H1 (cell line): ENCODE results near the gene FRA10AC1. TPM values are rescaled to one million over a fixed set of nuclear protein-coding genes. Genes with fewer than 3 reads are reported as not detected.

Source experiments
- CTCF ChIA-PET: fragments of 300-600 bp; sonication (Branson Sonifier 250); formaldehyde crosslinking; loops from one replicate; lab custom pipeline; 2021; ENCODE audit not compliant: partially characterized antibody; lab: Charles Lee
- POLR2A ChIA-PET: fragments of 300-600 bp; sonication (Branson Sonifier 250); formaldehyde crosslinking; loops from one replicate; lab custom pipeline; 2021; ENCODE audit warnings: inconsistent platforms; ENCODE audit not compliant: partially characterized antibody; lab: Charles Lee
- DNase-seq, 2 experiments: peaks; one replicate each; pipeline versions ENCODE4 v3.0.0 to v3.0.0-alpha.2; 2010 to 2022; ENCODE audit warnings: low spot score in 2 of 2, low read depth in 1 of 2, mixed read lengths in 1 of 2
- FAIRE-seq: peaks from 2 replicates; lab custom pipeline; 2011; peaks lifted over from hg19 to GRCh38; lab: Jason Lieb, UNC
- H2AFZ ChIP-seq: 2 replicates; pipeline ENCODE4 v1.8.1; 2012; ENCODE audit warnings: low read length, inconsistent platforms
- H2AK5ac ChIP-seq: 2 replicates; pipeline ENCODE4 v1.6.1; 2013; ENCODE audit warnings: low read depth, low read length
- H2BK120ac ChIP-seq: replicated peaks from 2 replicates; pipeline ENCODE3; 2013; ENCODE audit warnings: low read depth, low read length, inconsistent platforms
- H2BK12ac ChIP-seq: 2 replicates; pipeline ENCODE4 v1.6.1; 2013; ENCODE audit warnings: low read depth, low read length
- H2BK15ac ChIP-seq: 2 replicates; pipeline ENCODE4 v1.6.1; 2013; ENCODE audit warnings: low read length
- H2BK20ac ChIP-seq: 2 replicates; pipeline ENCODE4 v1.6.1; 2013; ENCODE audit warnings: low read length
- H2BK5ac ChIP-seq: 2 replicates; pipeline ENCODE4 v1.6.1; 2013; ENCODE audit warnings: low read depth, low read length
- H3K14ac ChIP-seq: 2 replicates; pipeline ENCODE4 v1.6.1; 2013; ENCODE audit warnings: inconsistent platforms; ENCODE audit not compliant: insufficient read length
- H3K18ac ChIP-seq: 2 replicates; pipeline ENCODE4 v1.6.1; 2013; ENCODE audit warnings: low read length; ENCODE audit errors: extremely low read depth
- H3K23ac ChIP-seq: 2 replicates; pipeline ENCODE4 v1.6.1; 2013; ENCODE audit warnings: inconsistent platforms; ENCODE audit not compliant: insufficient read length
- H3K23me2 ChIP-seq: 2 replicates; pipeline ENCODE4 v1.6.1; 2013; ENCODE audit warnings: low read depth, low read length
- H3K27ac ChIP-seq: 2 replicates; pipeline ENCODE4 v1.6.1; 2011; ENCODE audit warnings: low read depth, low read length, inconsistent platforms
- H3K27me3 ChIP-seq, 4 experiments: replicated peaks in 1 of 4; 1 replicate in 1 of 4; 2 replicates in 3 of 4; pipeline versions ENCODE4 v1.6.1 to v1.8.1; 2011 to 2013; ENCODE audit warnings: low read length in 3 of 4, mild to moderate bottlenecking in 3 of 4, inconsistent platforms in 2 of 4, mixed read lengths in 2 of 4, moderate library complexity in 1 of 4; ENCODE audit not compliant: control insufficient read depth in 3 of 4, insufficient read depth in 3 of 4; ENCODE audit errors: extremely low read depth in 1 of 4
- H3K36me3 ChIP-seq, 4 experiments: 2 replicates each; pipeline versions ENCODE4 v1.6.1 to v1.8.1; 2011 to 2013; ENCODE audit warnings: mild to moderate bottlenecking in 4 of 4, low read length in 3 of 4, moderate library complexity in 2 of 4, control low read depth in 1 of 4, inconsistent platforms in 1 of 4; ENCODE audit not compliant: insufficient read depth in 4 of 4, control insufficient read depth in 2 of 4
- H3K4ac ChIP-seq: replicated peaks from 2 replicates; pipeline ENCODE3; 2013; ENCODE audit warnings: low read length, low read depth, mixed read lengths, inconsistent platforms; ENCODE audit not compliant: insufficient read length
- H3K4me1 ChIP-seq, 4 experiments: replicated peaks in 1 of 4; 1 replicate in 1 of 4; 2 replicates in 3 of 4; pipeline versions ENCODE4 v1.6.1 to v1.8.1; 2011 to 2013; ENCODE audit warnings: low read length in 3 of 4, inconsistent platforms in 2 of 4, mixed read lengths in 1 of 4; ENCODE audit not compliant: insufficient read depth in 4 of 4, control insufficient read depth in 3 of 4
- H3K4me2 ChIP-seq, 2 experiments: 2 replicates each; pipeline versions ENCODE4 v1.6.1 to v1.8.1; 2011 to 2013; ENCODE audit warnings: low read depth in 2 of 2, low read length in 2 of 2, control low read depth in 1 of 2, inconsistent platforms in 1 of 2, mild to moderate bottlenecking in 1 of 2; ENCODE audit not compliant: insufficient read depth in 1 of 2
- H3K4me3 ChIP-seq, 4 experiments: fragments of 200-600, 300-600 bp in 1 of 4; sonication (generic), shearing (Covaris generic), sonication (Bioruptor Twin) in 1 of 4; 2 replicates each; pipeline versions ENCODE4 v1.5.1 to v1.8.1; 2011 to 2016; ENCODE audit warnings: low read length in 4 of 4, low read depth in 3 of 4, control low read depth in 2 of 4, inconsistent platforms in 2 of 4, mild to moderate bottlenecking in 2 of 4, mixed read lengths in 1 of 4, moderate library complexity in 1 of 4; ENCODE audit not compliant: insufficient read depth in 2 of 4; ENCODE audit errors: extremely low read depth in 1 of 4
- H3K56ac ChIP-seq: replicated peaks from 2 replicates; pipeline ENCODE3; 2013; ENCODE audit warnings: low read depth, mild to moderate bottlenecking, mixed read lengths, low read length, inconsistent platforms; ENCODE audit not compliant: insufficient read length
- H3K79me1 ChIP-seq: 2 replicates; pipeline ENCODE4 v1.6.1; 2013; ENCODE audit warnings: low read depth, low read length, control low read depth
- H3K79me2 ChIP-seq, 2 experiments: 2 replicates each; pipeline versions ENCODE4 v1.6.1 to v1.8.1; 2012 to 2013; ENCODE audit warnings: low read length in 2 of 2, mild to moderate bottlenecking in 2 of 2, inconsistent platforms in 1 of 2; ENCODE audit not compliant: insufficient read depth in 2 of 2, control insufficient read depth in 1 of 2
- H3K9ac ChIP-seq, 4 experiments: replicated peaks in 1 of 4; 1 replicate in 1 of 4; 2 replicates in 3 of 4; pipeline versions ENCODE4 v1.6.1 to v1.8.1; 2011 to 2013; ENCODE audit warnings: low read depth in 3 of 4, low read length in 3 of 4, control low read depth in 2 of 4, mild to moderate bottlenecking in 2 of 4, moderate library complexity in 2 of 4, inconsistent platforms in 1 of 4; ENCODE audit errors: extremely low read depth in 1 of 4
- H3K9me3 ChIP-seq, 2 experiments: 2 replicates each; pipeline versions ENCODE4 v1.6.1 to v1.8.1; 2012 to 2013; ENCODE audit warnings: mild to moderate bottlenecking in 2 of 2, moderate library complexity in 2 of 2, control low read depth in 1 of 2, inconsistent platforms in 1 of 2, low read depth in 1 of 2, low read length in 1 of 2, mixed read lengths in 1 of 2; ENCODE audit not compliant: insufficient read depth in 2 of 2
- H4K20me1 ChIP-seq, 2 experiments: replicated peaks in 1 of 2; 2 replicates each; pipeline versions ENCODE3 to v1.8.1; 2011 to 2013; ENCODE audit warnings: inconsistent platforms in 2 of 2, low read length in 2 of 2, mild to moderate bottlenecking in 1 of 2; ENCODE audit not compliant: insufficient read depth in 2 of 2, control insufficient read depth in 1 of 2
- H4K5ac ChIP-seq: 2 replicates; pipeline ENCODE4 v1.6.1; 2013; ENCODE audit warnings: low read length, low read depth, mixed read lengths, inconsistent platforms; ENCODE audit not compliant: insufficient read length
- H4K8ac ChIP-seq: 2 replicates; pipeline ENCODE4 v1.8.0; 2013; ENCODE audit warnings: mild to moderate bottlenecking, moderate library complexity, low read length, inconsistent platforms; ENCODE audit not compliant: insufficient read depth; ENCODE audit errors: extremely low read depth
- H4K91ac ChIP-seq: replicated peaks from 2 replicates; pipeline ENCODE3; 2013; ENCODE audit warnings: low read length, mixed read lengths, inconsistent platforms; ENCODE audit not compliant: insufficient read length
- BACH1 ChIP-seq: IDR thresholded peaks from 2 replicates; pipeline ENCODE4 v1.6.1; 2012; ENCODE audit warnings: low read length, improper control_type of control experiment
- CBX5 ChIP-seq: fragments of 300-800, 300-1000 bp; sonication (generic); IDR thresholded peaks from 2 replicates; pipeline ENCODE4 v1.7.1; 2016; ENCODE audit warnings: antibody characterized with exemption, low read length, low read depth
- CBX8 ChIP-seq: fragments of 300-800, 300-1000 bp; sonication (generic); IDR thresholded peaks from 2 replicates; pipeline ENCODE4 v1.7.1; 2016; ENCODE audit warnings: low read depth, low read length, borderline replicate concordance
- CHD2 ChIP-seq: IDR thresholded peaks from 2 replicates; pipeline ENCODE4 v1.6.1; 2012; ENCODE audit warnings: low read length, improper control_type of control experiment
- CTCF ChIP-seq, 3 experiments: IDR thresholded peaks; 1 replicate in 2 of 3; 2 replicates in 1 of 3; pipeline versions ENCODE4 v1.5.1 to v1.6.1; 2011; ENCODE audit warnings: low read length in 3 of 3, mild to moderate bottlenecking in 3 of 3, inconsistent platforms in 2 of 3, low read depth in 1 of 3, moderate library complexity in 1 of 3; ENCODE audit not compliant: insufficient read depth in 1 of 3; ENCODE audit errors: control extremely low read depth in 1 of 3
- EGR1 ChIP-seq: IDR thresholded peaks from 2 replicates; pipeline ENCODE4 v1.6.1; 2011; ENCODE audit warnings: low read depth, low read length, borderline replicate concordance
- HDAC6 ChIP-seq: IDR thresholded peaks from one replicate; pipeline ENCODE4 v1.7.1; 2012; ENCODE audit warnings: low read depth, mild to moderate bottlenecking, inconsistent platforms, low read length, moderate library complexity
- KDM1A ChIP-seq: fragments of 200-600, 300-600 bp; sonication (generic); IDR thresholded peaks from 2 replicates; pipeline ENCODE4 v1.7.1; 2016; ENCODE audit warnings: mild to moderate bottlenecking, low read length, borderline replicate concordance
- POLR2A ChIP-seq, 2 experiments: IDR thresholded peaks; 1 replicate in 1 of 2; 2 replicates in 1 of 2; pipeline ENCODE4 v1.6.1; 2011; ENCODE audit warnings: low read depth in 2 of 2, low read length in 2 of 2, mild to moderate bottlenecking in 2 of 2; ENCODE audit errors: control extremely low read depth in 1 of 2
- SAP30 ChIP-seq: fragments of 300-600 bp; sonication (generic); IDR thresholded peaks from 2 replicates; pipeline ENCODE4 v1.7.1; 2012; ENCODE audit warnings: low read length, moderate library complexity, mild to moderate bottlenecking, inconsistent platforms; ENCODE audit not compliant: insufficient read depth, insufficient replicate concordance
- SIRT6 ChIP-seq: IDR thresholded peaks from one replicate; pipeline ENCODE4 v1.7.1; 2012; ENCODE audit warnings: low read length, inconsistent platforms
- SRF ChIP-seq: IDR thresholded peaks from 2 replicates; pipeline ENCODE4 v1.6.1; 2011; ENCODE audit warnings: mild to moderate bottlenecking, low read depth, low read length, moderate library complexity
- TCF12 ChIP-seq: IDR thresholded peaks from 2 replicates; pipeline ENCODE4 v1.6.1; 2011; ENCODE audit warnings: low read depth, mild to moderate bottlenecking, low read length
- WGBS, 2 experiments: shearing (Covaris generic) in 1 of 2; methylation state at CpG; one replicate each; pipeline versions ENCODE4 v1.1.6 to v1.1.7; 2013 to 2015; ENCODE audit warnings: low lambda C conversion rate in 2 of 2, mixed read lengths in 2 of 2, inconsistent platforms in 1 of 2, low coverage in 1 of 2, missing lambda C conversion rate in 1 of 2; ENCODE audit not compliant: insufficient replicate concordance in 2 of 2, insufficient coverage in 1 of 2, insufficient read length in 1 of 2; ENCODE audit errors: extremely low coverage in 1 of 2, missing lambda C conversion rate in 1 of 2; 5-methylcytosine and 5-hydroxymethylcytosine counted together
- polyA plus RNA-seq, 7 experiments: library from polyadenylated mRNA; depleted of rRNA in 3 of 7; stranded (reverse) in 5 of 7; unstranded in 2 of 7; fragments of >200 nt in 5 of 7; fragments of 200-250 nt in 2 of 7; gene quantifications; 1 replicate in 5 of 7; 2 replicates in 1 of 7; 4 replicates in 1 of 7; pipeline versions ENCODE4 v1.2.1 to v1.2.3, GENCODE V29; 2011 to 2013; ENCODE audit warnings: missing spikeins in 2 of 7, mixed read lengths in 2 of 7
- total RNA-seq: library from RNA; stranded (reverse); fragmentation: NEBNext Ultra II Directional; extraction: Animal tissue kit (Norgen Biotek cat#: 25700); gene quantifications from 2 replicates; pipeline ENCODE4 v1.2.1, GENCODE V29; 2021

FRA10AC1 gene
- total and polyA plus RNA-seq, 2 of the 8 experiments (the other 6 are each of a cell fraction or from before 2014, with no cell fraction given): 4.4 to 13.5 TPM

GRCh38 chr10:93703841-93704240 is 1.4 kb upstream of the FRA10AC1 start:
- H2BK5ac ChIP-seq: no peak overlapping the region
- H2AFZ ChIP-seq: peak overlapping the region; percentile 95
- H3K4me3 ChIP-seq: no peak overlapping the region
- H2BK15ac ChIP-seq: no peak overlapping the region
- H3K79me2 ChIP-seq: peaks cover 0 to 3% of the 10 kb centered on the region in 2 experiments; a peak in 2 of 4 replicates
- H3K36me3 ChIP-seq: peaks cover 0 to 10% (median 5%) of the 10 kb centered on the region in 4 experiments; a peak in 5 of 8 replicates
- H2BK20ac ChIP-seq: no peak overlapping the region
- H3K27me3 ChIP-seq: no peaks in the 10 kb centered on the region
- no peak overlapping the region for H2BK12ac ChIP-seq
- H3K23me2 ChIP-seq: peaks cover 8% of the 10 kb centered on the region; the same call in 1 of the 2 replicates
- H3K27ac ChIP-seq: no peak overlapping the region
- H3K9me3 ChIP-seq: no peaks in the 10 kb centered on the region
- H4K20me1 ChIP-seq: no peaks in the 10 kb centered on the region
- no peak overlapping the region; a peak in 1 of 4 replicates for H3K4me2 ChIP-seq
- ChIA-PET POLR2A (no interaction called here), CTCF (interaction anchor here (0.8 to 4.2 kb wide), 3 partner anchors 42 to 161 kb away, joined by 3 to 27 read pairs (median 8); no protein-coding TSS in a partner anchor)
- no peak overlapping the region for H3K4ac ChIP-seq
- H4K91ac ChIP-seq: no peak overlapping the region
- no peak overlapping the region for H3K18ac ChIP-seq
- no peak overlapping the region for H2BK120ac ChIP-seq
- H4K8ac ChIP-seq: no peak overlapping the region
- 69% methylated on average over 1 of the region's 1 CpG; no CpG with 5 or more reads in 1 of the 2 experiments for WGBS, 2 experiments
- FAIRE-seq (no peak), DNase-seq (no peak)
- no peak overlapping the region for H3K9ac ChIP-seq
- H3K79me1 ChIP-seq: no peaks in the 10 kb centered on the region
- peaks cover 0 to 3% (median 1%) of the 10 kb centered on the region in 4 experiments; a peak in 1 of 7 replicates for H3K4me1 ChIP-seq
- H3K56ac ChIP-seq: no peak overlapping the region
- H3K23ac ChIP-seq: no peak overlapping the region
- no peak overlapping the region for H3K14ac ChIP-seq
- H2AK5ac ChIP-seq: no peak overlapping the region
- no peak overlapping the region for H4K5ac ChIP-seq
- TF ChIP-seq SAP30 (no peak), CBX5 (no peak), EGR1 (no peak), KDM1A (no peak), SRF (no peak), CTCF (IDR thresholded peaks at IDR 0.05; ENCODE audit: control extremely low read depth in 1 of 3, insufficient read depth in 1 of 3, low read depth in 1 of 3, low read length in 3 of 3) (no peak), BACH1 (no peak), CBX8 (no peak), SIRT6 (no peak), TCF12 (no peak), POLR2A (IDR thresholded peaks at IDR 0.05; ENCODE audit: control extremely low read depth in 1 of 2, low read depth in 2 of 2, low read length in 2 of 2) (no peak), CHD2 (no peak), HDAC6 (no peak)
